A204.1 (cell line): Measurements from ENCODE around the gene PTPRH.

Source experiments
- FAIRE-seq: peaks from 2 replicates; lab custom pipeline; 2012; peaks lifted over from hg19 to GRCh38; lab: Jason Lieb, UNC

PTPRH gene

DNA sequence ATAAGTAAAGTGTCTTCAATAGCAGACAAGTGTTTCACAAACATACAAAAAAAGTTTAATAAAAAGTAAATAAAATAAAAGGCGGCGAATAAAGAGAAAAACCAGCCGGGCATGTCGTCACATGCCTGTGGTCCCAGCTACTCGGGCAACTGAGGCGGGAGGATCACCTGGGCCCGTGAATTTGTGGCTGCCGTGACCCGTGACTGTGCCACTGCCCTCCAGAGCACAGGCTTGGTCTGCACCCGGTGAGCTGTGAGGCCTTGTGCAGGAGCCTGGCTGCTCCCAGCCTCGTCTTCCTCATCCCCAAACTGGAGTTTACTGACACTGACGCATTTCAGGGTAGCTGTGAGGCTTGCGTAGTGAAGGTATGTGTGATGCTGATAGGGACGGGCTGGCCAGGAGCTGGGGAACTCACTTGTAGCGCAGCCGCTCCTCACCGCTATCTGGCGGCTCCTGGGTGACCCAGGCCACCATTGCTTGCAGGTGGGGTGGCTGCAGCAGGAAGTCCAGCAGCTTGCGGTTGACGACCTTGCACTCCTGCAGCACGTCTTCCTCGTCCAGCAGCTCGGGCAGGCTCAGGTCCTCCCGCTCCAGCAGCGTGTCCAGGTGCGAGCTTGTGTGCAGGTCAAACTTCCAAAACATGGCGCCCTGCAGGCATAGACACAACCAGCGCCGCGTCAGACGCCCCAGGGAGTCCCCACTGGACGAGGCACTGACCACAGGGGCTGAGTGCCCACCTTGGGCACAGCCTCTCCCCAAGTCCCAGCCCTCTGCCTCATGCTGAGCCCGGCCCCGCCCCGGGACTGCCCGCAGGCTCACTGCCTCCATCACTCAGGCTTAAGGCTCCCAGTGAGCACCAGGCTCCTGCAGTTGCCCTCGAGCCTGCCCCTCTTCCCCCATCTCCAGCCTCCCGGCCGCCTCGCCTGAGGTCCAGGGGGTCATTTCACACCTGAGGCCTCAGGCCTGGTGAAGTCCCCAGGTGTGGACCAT, 37.5 kb upstream of the PTPRH start:
- FAIRE-seq: no peak

GRCh38 chr19:55245236-55245904, 36.1 kb upstream of the PTPRH start:
- FAIRE-seq: no peak

GRCh38 chr19:55244004-55244680, 34.8 kb upstream of the PTPRH start:
- FAIRE-seq: no peak

DNA sequence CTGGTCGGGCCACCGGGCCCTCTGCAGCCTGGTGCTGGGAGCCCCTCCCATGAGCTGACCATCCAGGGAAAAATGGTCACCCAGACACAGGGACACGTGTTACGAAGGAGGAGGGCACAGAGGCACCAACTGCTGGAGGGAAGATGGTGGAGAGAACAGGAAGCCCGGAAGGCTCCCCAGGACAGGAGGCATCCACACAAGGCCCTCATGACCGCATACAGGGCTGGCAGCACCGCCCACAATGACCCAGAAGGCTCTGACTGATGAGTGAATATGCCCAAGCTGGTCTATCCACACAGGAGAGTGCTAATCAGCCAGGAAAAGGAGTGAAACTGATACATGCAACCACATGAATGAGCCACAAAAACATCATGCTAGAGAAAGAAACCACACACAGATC, 33.2 kb upstream of the PTPRH start:
- no peak for FAIRE-seq

DNA sequence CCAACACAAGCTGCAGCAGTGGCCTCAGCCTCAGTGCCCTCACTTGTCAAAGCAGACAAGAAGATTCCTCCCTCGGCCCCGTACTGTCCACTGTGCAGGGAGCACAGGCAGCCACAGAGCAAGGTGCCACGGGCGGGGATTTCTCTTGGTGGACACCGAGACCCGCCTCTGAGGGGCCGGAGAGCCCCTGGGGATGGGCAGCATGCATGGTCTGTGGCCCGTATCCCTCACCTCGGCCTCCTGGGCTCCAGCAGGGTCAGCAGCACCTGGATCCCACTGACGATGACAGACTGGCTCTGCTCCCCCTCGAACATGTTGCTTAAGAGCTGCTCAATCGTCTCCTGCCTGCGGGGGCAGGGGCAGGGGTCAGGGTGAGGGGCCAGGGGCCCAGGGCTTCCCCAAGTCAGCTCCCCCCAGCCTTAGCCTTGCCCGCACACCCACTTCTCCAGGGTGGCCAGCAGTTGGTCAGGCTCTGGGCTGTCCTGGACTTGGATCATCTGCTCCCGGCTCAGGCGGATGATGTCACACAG, 32.7 kb upstream of the PTPRH start:
- FAIRE-seq: no peak

GRCh38 chr19:55241143-55241934, 32.0 kb upstream of the PTPRH start:
- FAIRE-seq: no peak

- no peak for FAIRE-seq
These were observed 31.4 kb upstream of the PTPRH start for GRCh38 chr19:55240713-55241020.

GRCh38 chr19:55239004-55239403, 29.7 kb upstream of the PTPRH start:
- no peak for FAIRE-seq

GRCh38 chr19:55238030-55238429, 28.7 kb upstream of the PTPRH start:
- no peak for FAIRE-seq

- FAIRE-seq: no peak
These were observed 23.7 kb upstream of the PTPRH start for GRCh38 chr19:55232986-55233385.

- FAIRE-seq: no peak
These were observed 22.9 kb upstream of the PTPRH start for GRCh38 chr19:55232286-55232602.

DNA sequence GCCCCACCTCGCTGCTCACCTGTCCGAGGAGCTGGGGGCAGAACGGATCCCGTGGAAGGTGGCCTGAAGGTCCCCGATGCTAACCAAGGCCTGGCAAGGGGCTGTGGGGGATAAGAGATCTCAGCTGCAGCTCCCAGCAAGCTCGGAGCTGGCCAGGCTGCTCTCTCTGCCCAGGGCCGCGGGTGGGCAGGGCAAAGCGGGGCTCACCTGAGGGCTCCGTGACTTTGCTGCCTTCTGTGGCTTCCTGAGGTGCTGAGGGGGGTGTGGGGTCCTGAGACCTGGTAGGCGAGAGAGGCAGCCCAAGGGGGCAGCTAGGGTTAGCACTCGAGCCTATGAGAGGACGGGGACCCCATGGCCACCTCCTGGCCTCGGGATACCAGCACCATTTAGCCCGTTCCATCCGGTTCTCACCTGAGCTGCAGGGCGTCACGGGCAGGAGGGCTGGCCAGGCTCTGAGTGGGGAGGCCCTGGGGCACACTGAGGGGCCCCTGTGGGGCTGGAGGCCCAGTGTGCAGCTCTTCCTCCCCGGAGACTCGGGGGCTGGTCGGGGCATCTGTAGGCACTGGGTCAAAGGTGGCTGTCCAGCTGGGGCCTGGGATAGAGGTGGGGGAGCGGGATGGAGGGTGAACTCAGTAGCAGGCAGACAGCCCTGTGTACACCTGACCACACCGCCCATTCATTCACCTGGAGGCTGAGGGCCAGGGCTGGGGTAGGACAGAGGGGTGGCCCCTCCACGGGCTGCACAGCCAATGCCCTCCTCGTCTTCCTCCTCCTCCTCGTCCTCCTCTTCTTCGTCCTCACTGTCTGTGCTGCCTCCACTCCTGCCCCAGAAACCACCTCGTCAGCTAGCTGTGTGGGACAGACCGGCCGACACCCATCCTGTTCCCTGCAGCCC, 22.3 kb upstream of the PTPRH start:
- no peak for FAIRE-seq

DNA sequence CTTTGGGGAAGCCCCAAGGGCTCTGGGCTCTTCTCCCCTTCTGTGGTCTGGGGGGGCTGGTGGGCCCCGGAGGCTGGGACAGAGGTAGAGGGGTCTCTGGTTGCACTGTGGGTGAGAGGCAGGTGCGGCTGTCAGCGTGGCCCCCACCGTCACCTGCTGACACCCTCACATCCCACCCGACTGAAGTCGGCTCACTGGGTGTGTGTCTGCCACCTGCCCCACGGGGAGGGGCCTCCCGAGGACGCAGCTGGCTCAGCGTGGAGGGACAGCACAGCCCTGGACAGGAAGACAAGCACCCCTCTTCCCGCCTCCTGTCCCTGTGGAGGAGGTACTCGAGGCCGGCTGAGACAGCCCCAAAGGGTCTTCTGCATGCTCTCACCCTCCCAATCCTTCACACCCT, 21.5 kb upstream of the PTPRH start:
- FAIRE-seq: no peak

DNA sequence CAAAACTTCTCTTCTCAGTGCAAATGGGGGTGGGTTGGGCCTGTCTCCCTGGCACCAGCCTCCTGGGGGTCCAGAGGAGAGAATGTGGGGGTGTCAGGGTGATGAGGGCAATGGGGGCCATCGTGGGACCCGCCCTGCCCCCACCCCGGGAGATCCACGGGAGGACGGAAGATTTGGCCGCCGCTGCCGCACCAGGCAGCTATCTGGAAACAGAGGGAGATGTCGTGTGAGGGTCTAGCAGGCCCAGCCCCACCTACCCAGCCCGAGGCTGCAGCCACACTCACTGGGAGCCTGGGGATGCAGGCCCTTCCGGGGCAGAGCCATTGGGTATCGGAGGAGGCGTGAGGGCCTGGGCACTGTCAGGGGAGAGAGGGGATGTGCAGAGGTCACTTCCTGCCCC, 21.0 kb upstream of the PTPRH start:
- no peak for FAIRE-seq

GRCh38 chr19:55229789-55230182, 20.5 kb upstream of the PTPRH start:
- no peak for FAIRE-seq

GRCh38 chr19:55229145-55229788, 20.0 kb upstream of the PTPRH start:
- no peak for FAIRE-seq

- FAIRE-seq: no peak
These were observed 19.2 kb upstream of the PTPRH start, which contains the start of gene TMEM86B for GRCh38 chr19:55228403-55229031. Gene TMEM86B, minus strand, starts transcription at chr19:55228763. Its CDS starts 22 bp downstream, at chr19:55228741.

DNA sequence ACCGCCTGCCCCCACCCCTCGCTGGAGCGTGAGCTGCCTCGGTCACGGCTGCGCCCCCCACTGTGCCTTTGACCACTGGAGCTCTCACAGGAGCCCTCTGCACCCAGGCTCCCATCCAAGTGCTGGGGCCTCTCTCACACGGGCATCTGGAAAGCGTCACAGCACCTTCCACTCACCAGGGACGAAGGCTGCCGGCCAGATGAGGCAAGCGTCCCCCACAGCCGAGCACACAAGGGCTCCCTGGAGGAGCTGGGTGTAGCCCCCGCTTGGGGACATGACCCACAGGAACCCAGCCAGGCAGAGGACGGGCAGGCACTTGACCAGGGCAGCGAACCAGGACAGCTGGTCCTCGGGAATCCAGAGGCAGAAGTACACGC, 18.7 kb upstream of the PTPRH start:
- no peak for FAIRE-seq

DNA sequence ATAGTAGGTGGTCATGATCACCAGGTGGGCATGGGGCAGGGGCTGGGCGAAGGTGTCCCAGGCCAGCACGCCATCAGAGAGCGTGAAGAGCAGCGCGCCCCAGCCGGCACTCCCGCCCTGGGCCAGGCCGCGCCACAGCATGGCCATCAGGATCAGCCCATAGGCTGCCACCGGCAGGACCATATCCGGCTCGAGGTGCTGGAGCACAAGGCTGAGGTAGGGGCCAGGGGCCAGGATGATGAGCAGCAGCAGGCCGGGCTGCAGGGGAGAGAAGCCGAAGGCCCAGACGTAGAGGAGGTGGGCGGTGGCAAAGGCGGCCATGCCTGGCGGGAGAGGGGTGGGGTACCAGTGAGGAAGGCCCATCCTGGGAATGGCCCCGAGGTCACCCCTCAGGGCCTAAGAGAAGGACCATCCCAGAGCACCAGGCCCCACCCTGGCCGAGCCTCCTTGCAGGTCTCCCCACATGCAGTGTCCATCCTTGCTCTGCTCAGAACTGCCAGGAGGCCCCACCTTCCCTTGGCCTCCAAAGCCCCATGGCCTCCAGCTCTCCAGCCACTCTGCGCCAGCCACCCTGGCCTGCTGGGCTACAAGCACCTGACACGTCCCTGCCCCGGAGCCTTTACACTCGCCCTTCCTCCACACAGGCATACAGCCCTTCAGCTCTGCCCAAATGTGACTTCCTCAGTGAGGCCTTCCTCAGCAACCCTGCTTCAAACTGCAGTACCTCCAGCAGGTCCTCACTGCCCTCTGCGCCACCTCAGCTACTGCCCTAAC, 18.1 kb upstream of the PTPRH start:
- no peak for FAIRE-seq
